ENCODE data around the gene RABGAP1.

The RABGAP1 gene

DNA sequence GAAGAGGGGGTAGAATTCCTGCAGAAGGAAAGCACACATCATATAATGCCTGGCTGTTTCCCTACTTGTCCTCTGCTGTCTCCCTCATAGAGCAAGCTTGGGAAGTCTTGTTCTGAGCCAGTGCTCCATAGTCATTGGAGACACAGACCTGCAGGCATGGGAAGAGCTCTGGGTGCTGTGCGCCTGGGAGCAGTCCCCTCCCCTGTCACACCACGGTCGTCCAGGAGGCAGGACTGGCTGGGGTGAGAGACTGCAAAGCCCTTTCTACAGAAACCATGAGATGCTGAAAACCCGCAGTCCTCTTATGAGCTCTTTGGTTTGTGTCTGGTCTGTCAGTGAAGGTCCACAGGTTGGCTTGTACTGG, 157.3 kb downstream of the RABGAP1 start (continued):
- TF ChIP-seq ZNF174 (tag by site-specific recombination; IDR thresholded peaks at IDR 0.05) (no peak), KLF16 (tag by site-specific recombination; IDR thresholded peaks at IDR 0.05) (no peak), ZNF677 (tag by site-specific recombination; IDR thresholded peaks at IDR 0.05) (no peak)
- TF ChIP-seq, protein P1, sequence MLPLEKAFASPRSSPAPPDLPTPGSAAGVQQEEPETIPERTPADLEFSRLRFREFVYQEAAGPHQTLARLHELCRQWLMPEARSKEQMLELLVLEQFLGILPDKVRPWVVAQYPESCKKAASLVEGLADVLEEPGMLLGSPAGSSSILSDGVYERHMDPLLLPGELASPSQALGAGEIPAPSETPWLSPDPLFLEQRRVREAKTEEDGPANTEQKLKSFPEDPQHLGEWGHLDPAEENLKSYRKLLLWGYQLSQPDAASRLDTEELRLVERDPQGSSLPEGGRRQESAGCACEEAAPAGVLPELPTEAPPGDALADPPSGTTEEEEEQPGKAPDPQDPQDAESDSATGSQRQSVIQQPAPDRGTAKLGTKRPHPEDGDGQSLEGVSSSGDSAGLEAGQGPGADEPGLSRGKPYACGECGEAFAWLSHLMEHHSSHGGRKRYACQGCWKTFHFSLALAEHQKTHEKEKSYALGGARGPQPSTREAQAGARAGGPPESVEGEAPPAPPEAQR (tag by site-specific recombination; IDR thresholded peaks at IDR 0.05): no peak

DNA sequence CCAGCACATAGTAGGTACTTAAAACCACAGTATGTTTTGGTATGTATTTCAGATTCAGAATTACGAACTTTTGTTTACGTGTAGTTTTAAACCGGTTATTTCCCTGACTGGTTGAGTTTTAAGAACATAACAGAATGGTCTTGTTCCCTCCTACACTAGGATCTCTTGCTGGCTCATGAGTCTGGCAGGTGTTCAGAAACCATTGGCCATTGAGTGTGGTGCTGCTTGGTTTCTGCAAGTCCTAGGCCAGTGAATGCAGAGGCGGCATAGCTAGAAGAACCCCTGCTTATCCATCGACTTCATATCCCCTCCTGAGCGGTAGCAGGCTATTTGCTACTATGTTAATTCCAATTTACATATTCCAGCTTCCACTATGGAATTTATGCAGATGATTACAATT, 158.2 kb downstream of the RABGAP1 start:
- H3K36me3 ChIP-seq (ENCODE audit: control insufficient read depth in 2 of 2, insufficient read depth in 1 of 2, low read length in 2 of 2): peaks cover 14 to 67% of the 10 kb centered on the region in 2 experiments; a peak in 2 of 3 replicates
- no peaks in the 10 kb centered on the region for H3K4me1 ChIP-seq (ENCODE audit: control insufficient read depth, insufficient read depth, low read length)
- no peak overlapping the region for H3K4me3 ChIP-seq (ENCODE audit: low read depth, low read length)
- TF ChIP-seq ZNF561 (tag by site-specific recombination; IDR thresholded peaks at IDR 0.05; ENCODE audit: borderline replicate concordance) (no peak), ZBTB17 (tag by site-specific recombination; IDR thresholded peaks at IDR 0.05) (no peak), ZNF202 (tag by site-specific recombination; IDR thresholded peaks at IDR 0.05; ENCODE audit: borderline replicate concordance) (no peak), SP3 (tag by site-specific recombination; IDR thresholded peaks at IDR 0.05) (no peak), ZNF2 (tag by site-specific recombination; IDR thresholded peaks at IDR 0.05) (no peak), ZNF274 (IDR thresholded peaks at IDR 0.05; ENCODE audit: low read length) (no peak), ZNF274 (tag by site-specific recombination; IDR thresholded peaks at IDR 0.05; ENCODE audit: borderline replicate concordance) (no peak), ZFP41 (tag by site-specific recombination; IDR thresholded peaks at IDR 0.05; ENCODE audit: borderline replicate concordance) (no peak), SCRT1 (tag by site-specific recombination; IDR thresholded peaks at IDR 0.05; ENCODE audit: borderline replicate concordance) (no peak), GLIS2 (tag by site-specific recombination; IDR thresholded peaks at IDR 0.05) (no peak), ZBTB7A (tag by site-specific recombination; IDR thresholded peaks at IDR 0.05; ENCODE audit: low read depth) (no peak), ZNF174 (tag by site-specific recombination; IDR thresholded peaks at IDR 0.05) (no peak), HOXA7 (CRISPR knock-in tag; IDR thresholded peaks at IDR 0.05; ENCODE audit: borderline replicate concordance) (no peak)
- TF ChIP-seq, protein P2, sequence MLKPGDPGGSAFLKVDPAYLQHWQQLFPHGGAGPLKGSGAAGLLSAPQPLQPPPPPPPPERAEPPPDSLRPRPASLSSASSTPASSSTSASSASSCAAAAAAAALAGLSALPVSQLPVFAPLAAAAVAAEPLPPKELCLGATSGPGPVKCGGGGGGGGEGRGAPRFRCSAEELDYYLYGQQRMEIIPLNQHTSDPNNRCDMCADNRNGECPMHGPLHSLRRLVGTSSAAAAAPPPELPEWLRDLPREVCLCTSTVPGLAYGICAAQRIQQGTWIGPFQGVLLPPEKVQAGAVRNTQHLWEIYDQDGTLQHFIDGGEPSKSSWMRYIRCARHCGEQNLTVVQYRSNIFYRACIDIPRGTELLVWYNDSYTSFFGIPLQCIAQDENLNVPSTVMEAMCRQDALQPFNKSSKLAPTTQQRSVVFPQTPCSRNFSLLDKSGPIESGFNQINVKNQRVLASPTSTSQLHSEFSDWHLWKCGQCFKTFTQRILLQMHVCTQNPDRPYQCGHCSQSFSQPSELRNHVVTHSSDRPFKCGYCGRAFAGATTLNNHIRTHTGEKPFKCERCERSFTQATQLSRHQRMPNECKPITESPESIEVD (tag by site-specific recombination; IDR thresholded peaks at IDR 0.05): no peak
- TF ChIP-seq, protein P3, sequence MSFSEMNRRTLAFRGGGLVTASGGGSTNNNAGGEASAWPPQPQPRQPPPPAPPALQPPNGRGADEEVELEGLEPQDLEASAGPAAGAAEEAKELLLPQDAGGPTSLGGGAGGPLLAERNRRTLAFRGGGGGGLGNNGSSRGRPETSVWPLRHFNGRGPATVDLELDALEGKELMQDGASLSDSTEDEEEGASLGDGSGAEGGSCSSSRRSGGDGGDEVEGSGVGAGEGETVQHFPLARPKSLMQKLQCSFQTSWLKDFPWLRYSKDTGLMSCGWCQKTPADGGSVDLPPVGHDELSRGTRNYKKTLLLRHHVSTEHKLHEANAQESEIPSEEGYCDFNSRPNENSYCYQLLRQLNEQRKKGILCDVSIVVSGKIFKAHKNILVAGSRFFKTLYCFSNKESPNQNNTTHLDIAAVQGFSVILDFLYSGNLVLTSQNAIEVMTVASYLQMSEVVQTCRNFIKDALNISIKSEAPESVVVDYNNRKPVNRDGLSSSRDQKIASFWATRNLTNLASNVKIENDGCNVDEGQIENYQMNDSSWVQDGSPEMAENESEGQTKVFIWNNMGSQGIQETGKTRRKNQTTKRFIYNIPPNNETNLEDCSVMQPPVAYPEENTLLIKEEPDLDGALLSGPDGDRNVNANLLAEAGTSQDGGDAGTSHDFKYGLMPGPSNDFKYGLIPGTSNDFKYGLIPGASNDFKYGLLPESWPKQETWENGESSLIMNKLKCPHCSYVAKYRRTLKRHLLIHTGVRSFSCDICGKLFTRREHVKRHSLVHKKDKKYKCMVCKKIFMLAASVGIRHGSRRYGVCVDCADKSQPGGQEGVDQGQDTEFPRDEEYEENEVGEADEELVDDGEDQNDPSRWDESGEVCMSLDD (tag by site-specific recombination; IDR thresholded peaks at IDR 0.05): no peak
- TF ChIP-seq, protein P4, sequence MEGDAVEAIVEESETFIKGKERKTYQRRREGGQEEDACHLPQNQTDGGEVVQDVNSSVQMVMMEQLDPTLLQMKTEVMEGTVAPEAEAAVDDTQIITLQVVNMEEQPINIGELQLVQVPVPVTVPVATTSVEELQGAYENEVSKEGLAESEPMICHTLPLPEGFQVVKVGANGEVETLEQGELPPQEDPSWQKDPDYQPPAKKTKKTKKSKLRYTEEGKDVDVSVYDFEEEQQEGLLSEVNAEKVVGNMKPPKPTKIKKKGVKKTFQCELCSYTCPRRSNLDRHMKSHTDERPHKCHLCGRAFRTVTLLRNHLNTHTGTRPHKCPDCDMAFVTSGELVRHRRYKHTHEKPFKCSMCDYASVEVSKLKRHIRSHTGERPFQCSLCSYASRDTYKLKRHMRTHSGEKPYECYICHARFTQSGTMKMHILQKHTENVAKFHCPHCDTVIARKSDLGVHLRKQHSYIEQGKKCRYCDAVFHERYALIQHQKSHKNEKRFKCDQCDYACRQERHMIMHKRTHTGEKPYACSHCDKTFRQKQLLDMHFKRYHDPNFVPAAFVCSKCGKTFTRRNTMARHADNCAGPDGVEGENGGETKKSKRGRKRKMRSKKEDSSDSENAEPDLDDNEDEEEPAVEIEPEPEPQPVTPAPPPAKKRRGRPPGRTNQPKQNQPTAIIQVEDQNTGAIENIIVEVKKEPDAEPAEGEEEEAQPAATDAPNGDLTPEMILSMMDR (tag by site-specific recombination; IDR thresholded peaks at IDR 0.05): no peak
- POLR2A ChIA-PET: no interaction called here
- no peaks in the 10 kb centered on the region for H3K9me3 ChIP-seq (ENCODE audit: control insufficient read depth, insufficient read depth, low read depth, low read length)
- CTCF ChIA-PET: no interaction called here
- H3K27ac ChIP-seq (ENCODE audit: extremely low read depth, low read depth, low read length): no peak overlapping the region

Data from HEK293 (cell line).